HG03060 (cell line): ENCODE data around the gene LIN7B.

Experiments used
- ATAC-seq: cut with Tn5 transposase; IDR thresholded peaks from one replicate; pipeline ENCODE4 v1.9.1; 2021; ENCODE audit warnings: low read depth, moderate number of reproducible peaks; ENCODE audit not compliant: unreplicated experiment

Gene LIN7B

GRCh38 chr19:49160450-49161189 lies 46.5 kb downstream of the LIN7B start:
- ATAC-seq: no peak

- no peak for ATAC-seq
These were observed 47.8 kb downstream of the LIN7B start for GRCh38 chr19:49161987-49162386.

GRCh38 chr19:49165111-49165750 lies 51.1 kb downstream of the LIN7B start:
- no peak for ATAC-seq

- no peak for ATAC-seq
These were observed 51.7 kb downstream of the LIN7B start for GRCh38 chr19:49165865-49166301.

- no peak for ATAC-seq
These were observed 53.8 kb downstream of the LIN7B start for GRCh38 chr19:49167857-49168409.
